PC-9 (cell line): ENCODE measurements around the gene SEBOX.

Experiments used
- EZH2 ChIP-seq: fragments of 200-600 bp; sonication (generic); IDR thresholded peaks from 2 replicates; pipeline ENCODE4 v1.8.0; 2017; ENCODE audit warnings: antibody characterized with exemption, low read depth
- TF ChIP-seq, protein P1 (sequence below): fragments of 200-600 bp; sonication (generic); conservative IDR thresholded peaks from 2 replicates; pipeline ENCODE4 v1.6.1; 2017; ENCODE audit warnings: mixed run types, antibody characterized with exemption, mild to moderate bottlenecking, moderate library complexity

DNA sequence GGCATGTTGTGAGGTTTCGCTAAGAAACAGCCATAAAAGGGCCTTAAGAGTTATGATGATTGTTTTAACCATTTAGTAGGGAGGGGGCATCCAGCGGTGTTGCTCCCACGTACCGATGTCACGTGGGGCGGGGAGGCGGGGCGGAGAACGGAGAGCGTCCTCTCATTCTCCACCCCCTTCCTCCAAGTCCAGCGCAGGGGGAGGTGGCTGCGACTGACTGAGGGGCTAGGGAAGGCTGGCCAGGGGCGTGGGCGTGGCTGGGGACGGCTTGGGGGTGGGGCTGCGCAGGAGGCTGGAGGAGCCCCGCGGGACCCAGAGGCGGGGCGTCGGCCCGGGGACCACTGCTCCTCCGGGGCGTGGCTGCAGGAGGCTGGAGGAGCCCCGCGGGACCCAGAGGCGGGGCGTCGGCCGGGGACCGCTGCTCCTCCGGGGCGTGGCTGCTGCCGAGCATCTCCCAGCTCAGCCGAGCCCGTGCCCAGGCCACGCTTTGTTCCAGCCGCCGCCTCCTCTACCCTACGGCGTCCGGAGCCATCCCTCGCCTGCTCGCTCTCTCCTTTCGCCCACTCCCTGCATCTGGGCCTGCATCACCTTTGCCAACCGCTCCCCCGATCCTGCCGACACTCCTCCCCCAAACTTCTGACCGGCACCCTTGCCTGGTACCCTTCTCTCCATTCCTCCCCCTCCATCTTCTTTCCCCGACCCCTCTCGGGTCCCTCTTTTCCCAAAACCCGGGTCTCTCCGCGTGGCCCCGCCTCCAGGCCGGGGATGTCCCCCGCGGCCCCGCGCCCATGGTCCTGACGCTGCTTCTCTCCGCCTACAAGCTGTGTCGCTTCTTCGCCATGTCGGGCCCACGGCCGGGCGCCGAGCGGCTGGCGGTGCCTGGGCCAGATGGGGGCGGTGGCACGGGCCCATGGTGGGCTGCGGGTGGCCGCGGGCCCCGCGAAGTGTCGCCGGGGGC, 6.5 kb upstream of the SEBOX start, which contains the start of gene SARM1:
- TF ChIP-seq, protein P1, sequence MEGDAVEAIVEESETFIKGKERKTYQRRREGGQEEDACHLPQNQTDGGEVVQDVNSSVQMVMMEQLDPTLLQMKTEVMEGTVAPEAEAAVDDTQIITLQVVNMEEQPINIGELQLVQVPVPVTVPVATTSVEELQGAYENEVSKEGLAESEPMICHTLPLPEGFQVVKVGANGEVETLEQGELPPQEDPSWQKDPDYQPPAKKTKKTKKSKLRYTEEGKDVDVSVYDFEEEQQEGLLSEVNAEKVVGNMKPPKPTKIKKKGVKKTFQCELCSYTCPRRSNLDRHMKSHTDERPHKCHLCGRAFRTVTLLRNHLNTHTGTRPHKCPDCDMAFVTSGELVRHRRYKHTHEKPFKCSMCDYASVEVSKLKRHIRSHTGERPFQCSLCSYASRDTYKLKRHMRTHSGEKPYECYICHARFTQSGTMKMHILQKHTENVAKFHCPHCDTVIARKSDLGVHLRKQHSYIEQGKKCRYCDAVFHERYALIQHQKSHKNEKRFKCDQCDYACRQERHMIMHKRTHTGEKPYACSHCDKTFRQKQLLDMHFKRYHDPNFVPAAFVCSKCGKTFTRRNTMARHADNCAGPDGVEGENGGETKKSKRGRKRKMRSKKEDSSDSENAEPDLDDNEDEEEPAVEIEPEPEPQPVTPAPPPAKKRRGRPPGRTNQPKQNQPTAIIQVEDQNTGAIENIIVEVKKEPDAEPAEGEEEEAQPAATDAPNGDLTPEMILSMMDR = no peak
- no peak for TF ChIP-seq EZH2
